HL-60 (cell line): Measurements from ENCODE around the gene ALDH4A1.

Source experiments
- SPI1 ChIP-seq: IDR thresholded peaks from 2 replicates; pipeline ENCODE4 v1.6.1; 2012; ENCODE audit warnings: low read depth, mild to moderate bottlenecking, borderline replicate concordance
- TF ChIP-seq, protein P1 (sequence below): IDR thresholded peaks from one replicate; pipeline ENCODE4 v1.5.1; 2011; ENCODE audit warnings: low read length, control low read depth, inconsistent platforms; ENCODE audit not compliant: insufficient read depth

DNA sequence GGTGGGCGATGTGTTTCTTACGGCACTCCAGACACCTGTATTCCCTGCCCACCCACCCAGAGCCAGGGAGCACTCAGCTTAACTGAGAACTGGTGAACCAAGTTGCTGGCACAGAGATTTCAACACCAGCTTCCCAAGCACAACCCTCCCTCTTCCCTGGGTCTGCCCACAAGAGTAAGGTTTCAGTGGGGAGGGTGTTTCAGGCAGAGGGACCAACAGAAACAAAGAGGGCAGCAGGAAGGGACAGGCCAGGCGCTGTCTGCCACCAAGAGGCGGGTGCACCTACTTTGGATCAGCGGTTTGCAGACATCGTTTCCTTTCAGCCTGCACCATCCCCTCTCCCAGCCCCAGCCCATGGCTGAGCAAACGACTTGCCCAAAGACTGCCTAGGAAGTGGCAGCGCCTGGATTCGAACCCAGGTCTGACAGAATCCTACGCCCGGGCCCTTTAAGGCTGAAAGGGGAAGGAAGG lies 21.9 kb upstream of the ALDH4A1 start:
- TF ChIP-seq, protein P1, sequence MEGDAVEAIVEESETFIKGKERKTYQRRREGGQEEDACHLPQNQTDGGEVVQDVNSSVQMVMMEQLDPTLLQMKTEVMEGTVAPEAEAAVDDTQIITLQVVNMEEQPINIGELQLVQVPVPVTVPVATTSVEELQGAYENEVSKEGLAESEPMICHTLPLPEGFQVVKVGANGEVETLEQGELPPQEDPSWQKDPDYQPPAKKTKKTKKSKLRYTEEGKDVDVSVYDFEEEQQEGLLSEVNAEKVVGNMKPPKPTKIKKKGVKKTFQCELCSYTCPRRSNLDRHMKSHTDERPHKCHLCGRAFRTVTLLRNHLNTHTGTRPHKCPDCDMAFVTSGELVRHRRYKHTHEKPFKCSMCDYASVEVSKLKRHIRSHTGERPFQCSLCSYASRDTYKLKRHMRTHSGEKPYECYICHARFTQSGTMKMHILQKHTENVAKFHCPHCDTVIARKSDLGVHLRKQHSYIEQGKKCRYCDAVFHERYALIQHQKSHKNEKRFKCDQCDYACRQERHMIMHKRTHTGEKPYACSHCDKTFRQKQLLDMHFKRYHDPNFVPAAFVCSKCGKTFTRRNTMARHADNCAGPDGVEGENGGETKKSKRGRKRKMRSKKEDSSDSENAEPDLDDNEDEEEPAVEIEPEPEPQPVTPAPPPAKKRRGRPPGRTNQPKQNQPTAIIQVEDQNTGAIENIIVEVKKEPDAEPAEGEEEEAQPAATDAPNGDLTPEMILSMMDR = no peak
- no peak for TF ChIP-seq SPI1
